DND-41 (cell line): ENCODE results near the gene SUN1.

Experiments
- EZH2 ChIP-seq: IDR thresholded peaks from 3 replicates; pipeline ENCODE4 v1.6.1; 2012; ENCODE audit warnings: borderline replicate concordance, low read depth, mild to moderate bottlenecking, moderate library complexity, low read length, inconsistent platforms; ENCODE audit not compliant: severe bottlenecking
- TF ChIP-seq, protein P1 (sequence below): IDR thresholded peaks from 2 replicates; pipeline ENCODE4 v1.5.1; 2012; ENCODE audit warnings: borderline replicate concordance, low read length, moderate library complexity, mild to moderate bottlenecking; ENCODE audit not compliant: poor library complexity, severe bottlenecking; ENCODE audit errors: extremely low read depth

DNA sequence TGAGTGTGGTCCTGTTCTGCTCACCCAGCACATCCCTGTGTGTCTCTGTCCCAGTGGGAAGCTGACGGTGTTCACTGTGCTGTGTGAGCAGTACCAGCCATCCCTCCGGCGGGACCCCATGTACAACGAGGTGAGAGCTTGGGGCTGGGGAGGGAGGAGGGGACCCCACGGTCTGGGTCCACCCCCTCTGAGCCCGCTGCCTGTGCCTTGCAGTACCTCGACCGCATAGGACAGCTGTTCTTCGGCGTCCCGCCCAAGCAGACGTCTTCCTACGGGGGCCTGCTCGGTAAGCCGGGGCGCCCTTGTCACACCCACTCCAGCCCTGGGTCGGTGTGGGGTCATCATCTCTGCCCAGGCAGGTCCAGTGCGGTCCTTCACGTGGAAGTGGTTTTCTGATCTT, 61.4 kb downstream of the SUN1 start:
- TF ChIP-seq, protein P1, sequence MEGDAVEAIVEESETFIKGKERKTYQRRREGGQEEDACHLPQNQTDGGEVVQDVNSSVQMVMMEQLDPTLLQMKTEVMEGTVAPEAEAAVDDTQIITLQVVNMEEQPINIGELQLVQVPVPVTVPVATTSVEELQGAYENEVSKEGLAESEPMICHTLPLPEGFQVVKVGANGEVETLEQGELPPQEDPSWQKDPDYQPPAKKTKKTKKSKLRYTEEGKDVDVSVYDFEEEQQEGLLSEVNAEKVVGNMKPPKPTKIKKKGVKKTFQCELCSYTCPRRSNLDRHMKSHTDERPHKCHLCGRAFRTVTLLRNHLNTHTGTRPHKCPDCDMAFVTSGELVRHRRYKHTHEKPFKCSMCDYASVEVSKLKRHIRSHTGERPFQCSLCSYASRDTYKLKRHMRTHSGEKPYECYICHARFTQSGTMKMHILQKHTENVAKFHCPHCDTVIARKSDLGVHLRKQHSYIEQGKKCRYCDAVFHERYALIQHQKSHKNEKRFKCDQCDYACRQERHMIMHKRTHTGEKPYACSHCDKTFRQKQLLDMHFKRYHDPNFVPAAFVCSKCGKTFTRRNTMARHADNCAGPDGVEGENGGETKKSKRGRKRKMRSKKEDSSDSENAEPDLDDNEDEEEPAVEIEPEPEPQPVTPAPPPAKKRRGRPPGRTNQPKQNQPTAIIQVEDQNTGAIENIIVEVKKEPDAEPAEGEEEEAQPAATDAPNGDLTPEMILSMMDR: no peak
- TF ChIP-seq EZH2: no peak
